EH (cell line): ENCODE data around the gene CEP70.
"Not testable (repeated sequence)": the region's sequence is repeated elsewhere in the genome, so short reads cannot be mapped to it uniquely, and the experiment has no call there.

Source experiments
- DNase-seq: peaks from one replicate; pipeline ENCODE4 v3.0.0-alpha.2; 2015; ENCODE audit warnings: low read depth

CEP70 gene

DNA sequence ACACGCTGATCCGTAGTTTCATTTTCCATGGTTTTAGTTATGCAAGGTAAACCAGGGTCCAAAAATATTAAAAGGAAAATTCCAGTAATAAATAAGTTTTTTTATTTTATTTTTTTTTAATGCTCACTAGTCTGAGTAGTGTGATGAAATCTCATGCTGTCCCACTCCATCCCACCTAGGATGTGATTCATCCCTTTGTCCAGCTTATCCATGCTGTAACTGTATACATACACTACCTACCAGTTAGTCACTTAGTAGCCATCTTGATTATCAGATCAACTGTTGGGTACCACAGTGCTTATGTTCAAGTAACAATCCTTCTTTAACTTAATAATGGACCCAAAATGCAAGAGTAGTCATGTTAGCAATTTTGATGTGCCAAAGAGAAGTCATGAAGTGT lies 84.5 kb downstream of the CEP70 start:
- DNase-seq = no peak

DNA sequence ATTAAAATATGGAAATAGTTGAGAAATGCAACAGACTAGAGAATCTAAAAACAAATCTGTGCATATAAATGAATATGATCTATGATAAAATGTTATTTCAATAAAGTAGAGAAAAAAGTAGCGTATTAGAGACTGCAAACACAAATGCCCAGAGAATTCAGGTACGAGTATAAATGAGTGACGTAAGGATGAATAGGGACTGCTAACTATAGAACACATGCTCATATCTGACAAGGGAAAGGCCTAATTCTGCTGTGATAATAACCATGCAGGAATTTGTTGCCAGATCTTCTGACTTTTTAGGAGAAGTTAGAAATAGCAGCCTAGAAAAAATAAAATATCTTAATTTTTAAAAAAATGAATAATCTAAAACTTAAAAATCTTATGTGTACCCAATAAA lies 86.5 kb downstream of the CEP70 start:
- no peak for DNase-seq

DNA sequence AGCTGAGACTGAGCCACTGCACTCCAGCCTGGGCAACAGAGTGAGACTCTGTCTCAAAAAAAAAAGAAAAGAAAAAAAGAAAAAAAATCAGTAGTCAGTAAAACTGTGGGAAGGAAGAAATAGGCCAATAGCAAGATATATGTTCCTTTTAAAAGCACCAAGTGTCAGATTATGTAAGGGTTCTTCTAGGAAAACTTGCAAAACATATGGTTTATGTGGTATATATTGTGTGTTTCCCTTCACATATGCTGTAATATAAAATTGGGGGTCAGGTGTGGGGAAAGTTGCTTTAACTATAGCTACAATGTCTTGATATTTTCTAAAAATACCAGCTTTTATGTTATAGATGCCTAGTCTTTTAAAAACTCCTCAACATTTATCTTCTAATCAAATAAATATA lies 95.1 kb downstream of the CEP70 start:
- no peak for DNase-seq

DNA sequence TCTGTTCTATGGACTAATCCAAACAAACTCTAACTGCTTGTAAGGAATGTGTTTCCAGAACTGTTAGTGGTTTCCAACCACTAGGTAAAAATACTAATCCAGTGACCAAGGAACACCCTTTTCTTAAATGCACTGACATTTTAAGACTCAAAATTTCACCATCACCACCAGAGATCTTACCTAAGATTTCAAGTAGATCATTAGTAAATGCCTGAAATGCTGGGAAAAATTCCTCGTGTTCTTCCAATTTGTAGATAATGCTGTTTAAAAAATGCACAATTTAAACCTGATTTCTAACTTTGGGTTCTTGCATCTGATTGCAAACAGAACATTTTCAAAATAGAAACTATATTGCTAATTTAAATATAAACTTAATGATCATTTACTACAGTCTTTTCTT lies 96.2 kb downstream of the CEP70 start:
- DNase-seq = peak; percentile 39

DNA sequence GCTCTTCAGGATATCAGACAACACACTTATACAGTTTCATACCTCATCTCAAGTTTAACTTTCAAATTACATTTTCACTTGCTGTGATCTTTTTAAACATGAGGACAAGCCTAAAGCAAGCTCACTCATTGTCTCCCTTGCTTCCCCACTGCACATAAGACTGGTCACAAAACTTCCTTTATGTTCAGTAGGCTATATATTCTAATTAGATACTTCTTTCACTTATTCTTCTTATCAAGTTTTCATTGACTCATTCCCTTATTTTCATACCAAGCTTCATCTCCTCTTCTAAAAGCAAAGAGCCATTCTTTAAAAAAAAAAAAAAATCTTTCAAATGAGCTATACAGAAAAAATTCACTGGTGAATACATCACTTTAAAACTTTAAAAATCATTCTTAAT lies 97.0 kb downstream of the CEP70 start:
- DNase-seq = no peak

DNA sequence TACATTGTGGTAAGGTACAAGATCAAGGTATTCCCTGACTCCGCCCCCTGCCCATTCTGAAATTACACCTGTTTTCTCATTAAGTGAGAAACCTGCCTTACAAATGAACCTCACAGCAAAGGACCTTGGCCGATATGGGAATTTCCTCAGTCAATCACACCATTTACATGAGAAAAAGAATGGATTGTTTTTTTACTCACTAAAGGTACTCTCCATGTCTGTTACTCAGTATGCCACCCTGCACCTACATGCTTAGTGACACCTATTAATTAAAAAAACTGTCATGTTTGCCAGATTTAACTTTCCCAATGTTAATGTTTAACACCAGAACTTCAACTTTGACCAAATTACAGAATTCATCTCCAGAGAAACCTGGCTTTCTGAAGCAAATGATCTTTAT lies 97.6 kb downstream of the CEP70 start:
- no peak for DNase-seq

DNA sequence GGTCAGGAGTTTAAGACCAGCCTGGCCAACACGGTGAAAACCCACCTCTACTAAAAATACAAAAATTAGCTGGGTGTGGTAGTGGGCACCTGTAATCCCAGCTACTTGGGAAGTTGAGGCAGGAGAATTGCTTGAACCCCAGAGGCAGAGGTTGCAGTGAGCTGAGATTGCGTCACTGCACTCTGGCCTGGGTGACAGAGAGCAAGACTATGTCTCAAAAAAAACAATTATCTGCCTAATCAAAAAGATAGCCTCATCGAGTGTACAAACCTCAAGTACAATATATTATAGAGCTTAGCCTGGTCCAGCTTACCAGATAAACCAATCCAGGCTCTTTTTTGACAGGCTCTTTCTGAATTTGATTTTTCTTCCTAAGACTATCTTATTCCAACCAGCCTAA lies 98.4 kb downstream of the CEP70 start:
- not testable (repeated sequence) for DNase-seq

DNA sequence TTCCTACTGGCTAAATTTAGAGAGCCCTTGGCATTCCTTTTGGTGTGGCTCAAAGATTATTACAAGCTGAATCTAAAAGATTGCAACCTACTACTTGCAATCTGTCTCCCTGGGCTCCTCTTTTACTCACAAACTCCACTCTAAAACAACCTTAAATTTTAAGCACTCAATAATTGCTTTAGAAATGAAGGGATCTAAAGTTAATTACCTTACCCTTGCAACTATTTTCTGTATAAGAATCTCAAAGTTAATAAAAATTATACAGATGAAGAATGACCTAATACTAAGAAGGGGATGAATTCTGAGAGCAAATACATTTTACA lies 99.5 kb downstream of the CEP70 start:
- no peak for DNase-seq

DNA sequence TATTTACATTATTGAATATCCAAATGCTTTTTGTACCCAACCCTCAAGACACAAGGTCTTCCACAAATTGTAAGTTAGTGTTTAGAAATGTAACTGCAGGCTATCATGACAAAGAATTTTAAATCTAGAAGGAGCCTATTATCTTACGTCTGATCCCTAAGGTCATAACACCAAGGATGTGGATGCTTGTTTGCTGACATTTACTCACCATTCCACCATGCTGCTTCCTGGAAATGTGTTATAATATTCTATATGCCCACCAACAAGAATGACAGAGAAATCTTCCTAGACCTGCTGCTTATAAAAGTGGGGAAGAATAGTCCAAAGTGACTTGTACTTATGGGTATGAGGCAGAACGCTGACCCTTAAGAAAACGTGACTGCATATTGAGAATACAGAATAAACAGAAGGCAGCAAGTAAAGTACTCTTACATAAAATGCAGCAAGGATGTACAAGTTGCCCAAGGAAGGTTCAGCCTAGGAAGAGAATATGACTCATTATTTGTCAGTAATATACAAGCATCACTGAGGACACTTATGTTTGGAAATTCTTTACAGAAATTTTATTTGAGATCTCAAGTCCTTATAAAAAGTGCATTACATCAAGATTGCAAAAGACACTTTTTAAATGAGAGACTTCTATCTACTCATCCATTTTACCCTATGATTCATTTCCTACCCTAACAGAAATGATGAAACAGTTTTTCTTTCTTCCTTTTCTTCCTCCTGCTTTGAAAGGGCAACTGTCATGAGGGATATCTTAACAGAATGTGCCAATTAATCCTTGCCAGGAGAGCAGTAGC lies 100.1 kb downstream of the CEP70 start:
- peak; percentile 92 for DNase-seq

DNA sequence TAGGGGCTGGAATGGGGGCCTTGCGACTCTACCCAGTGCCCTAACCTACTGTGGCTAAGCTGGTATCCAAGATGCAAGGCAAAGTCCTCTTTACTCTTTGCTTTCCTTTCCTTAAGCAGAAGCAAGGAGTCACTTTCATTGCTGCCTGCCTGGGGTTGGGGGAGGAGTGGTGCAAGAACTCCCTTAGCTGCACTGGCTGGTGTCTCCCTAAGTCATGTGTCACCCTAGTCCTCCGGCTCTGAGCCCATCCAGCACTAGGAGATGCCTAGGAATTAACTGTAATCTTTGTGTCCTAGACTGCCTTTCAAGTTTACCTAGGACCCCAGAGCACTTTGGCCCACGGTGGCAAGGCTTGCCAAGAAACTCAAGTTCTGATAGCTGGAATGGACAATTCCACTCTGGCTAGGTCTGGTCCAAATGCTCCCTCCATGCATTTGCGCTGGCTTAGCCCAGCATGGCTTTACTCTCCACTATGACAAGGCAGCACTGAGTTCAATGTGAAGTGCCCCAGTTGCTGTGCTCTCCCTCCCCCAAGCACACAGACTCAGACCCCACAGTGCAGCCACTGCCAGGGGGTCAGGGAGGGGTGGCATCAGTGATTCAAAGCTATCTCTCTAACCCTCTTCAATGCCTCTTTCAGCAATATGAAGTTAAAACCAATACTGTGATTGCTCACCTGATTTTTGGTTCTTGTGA lies 100.9 kb downstream of the CEP70 start:
- DNase-seq = no peak

DNA sequence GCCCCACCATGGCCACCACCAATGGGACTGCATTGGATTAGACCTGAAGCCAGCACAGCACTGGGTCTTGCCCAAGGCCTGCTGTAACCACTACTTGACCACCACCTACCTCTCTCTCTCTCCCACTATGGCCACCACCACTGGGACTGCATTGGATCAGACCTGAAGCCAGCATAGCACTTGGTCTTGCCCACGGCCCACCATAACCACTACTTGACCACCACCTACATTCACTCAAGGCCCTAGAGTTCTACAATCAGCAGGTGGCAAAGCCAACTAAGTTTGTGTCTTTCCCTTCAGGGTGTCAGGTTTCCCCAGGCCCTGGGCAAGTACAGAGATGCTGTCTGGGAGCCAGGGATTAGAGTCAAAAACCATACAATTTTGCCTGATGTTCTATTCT lies 102.1 kb downstream of the CEP70 start:
- no peak for DNase-seq

DNA sequence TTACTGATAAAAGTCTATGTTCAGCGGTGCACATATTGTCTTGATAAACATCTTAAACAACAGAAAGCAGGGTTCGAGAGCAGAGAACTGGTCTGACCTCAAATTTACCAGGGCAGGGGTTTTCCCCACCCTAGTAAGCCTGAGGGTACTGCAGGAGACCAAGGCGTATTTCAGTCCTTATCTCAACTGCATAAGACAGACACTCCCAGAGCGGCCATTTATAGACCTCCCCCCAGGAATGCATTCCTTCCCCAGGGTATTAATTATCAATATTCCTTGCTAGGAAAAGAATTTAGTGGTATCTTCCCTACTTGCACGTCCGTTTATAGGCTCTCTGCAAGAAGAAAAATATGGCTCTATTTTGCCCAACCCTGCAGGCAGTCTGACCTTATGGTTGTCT lies 107.5 kb downstream of the CEP70 start:
- DNase-seq = not testable (repeated sequence)

DNA sequence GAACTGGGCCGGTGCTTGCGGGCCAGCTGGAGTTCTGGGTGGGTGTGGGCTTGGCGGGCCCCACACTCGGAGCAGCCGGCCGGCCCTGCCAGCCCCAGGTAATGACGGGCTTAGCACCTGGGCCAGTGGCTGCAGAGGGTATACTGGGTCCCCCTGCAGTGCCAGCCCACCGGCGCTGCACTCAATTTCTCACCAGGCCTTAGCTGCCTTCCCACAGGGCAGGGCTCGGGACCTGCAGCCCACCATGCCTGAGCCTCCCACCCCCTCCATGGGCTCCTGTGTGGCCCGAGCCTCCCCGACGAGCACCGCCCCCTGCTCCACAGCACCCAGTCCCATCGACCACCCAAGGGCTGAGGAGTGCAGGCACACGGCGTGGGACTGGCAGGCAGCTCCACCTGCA lies 109.4 kb downstream of the CEP70 start:
- not testable (repeated sequence) for DNase-seq

DNA sequence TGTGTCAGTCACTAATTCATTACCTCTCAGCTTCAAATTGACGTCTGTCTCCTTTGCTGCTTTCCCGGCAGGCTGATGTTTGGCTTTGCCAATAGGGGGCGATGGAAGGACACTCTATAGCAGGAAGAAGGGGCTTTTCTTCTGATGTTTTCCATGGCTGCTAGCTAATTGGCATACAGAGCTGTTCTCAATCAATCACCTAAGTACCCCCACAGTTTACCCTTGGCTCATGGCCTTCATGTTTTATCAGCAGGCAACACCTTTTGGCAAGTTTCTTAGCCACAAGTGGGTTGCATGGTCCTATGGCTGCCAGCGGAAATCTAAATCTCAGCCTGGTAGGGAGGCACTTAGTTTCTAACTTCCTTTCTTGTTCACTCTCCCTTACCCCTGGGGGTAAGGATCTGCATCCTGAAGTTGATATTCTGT lies 114.6 kb downstream of the CEP70 start:
- DNase-seq = peak; percentile 54

DNA sequence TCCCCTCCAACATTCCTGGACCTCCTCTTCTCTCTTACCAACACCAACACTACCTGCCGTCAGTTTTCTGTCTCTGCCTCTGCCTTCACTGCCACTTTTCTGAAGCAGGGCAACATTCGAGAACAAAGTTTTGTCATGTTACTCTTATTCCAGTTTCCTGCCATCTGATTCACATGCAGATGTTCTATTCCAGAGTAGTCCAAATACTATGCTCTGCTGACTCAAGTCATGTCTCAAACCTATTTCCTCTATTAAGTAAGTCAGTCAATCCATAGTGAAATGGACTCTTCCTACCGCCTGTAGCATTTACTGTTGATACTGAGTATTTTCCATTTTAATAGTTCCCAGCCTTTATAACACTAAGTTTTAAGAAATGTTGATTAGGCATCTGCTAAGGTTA lies 116.3 kb downstream of the CEP70 start:
- DNase-seq = no peak

DNA sequence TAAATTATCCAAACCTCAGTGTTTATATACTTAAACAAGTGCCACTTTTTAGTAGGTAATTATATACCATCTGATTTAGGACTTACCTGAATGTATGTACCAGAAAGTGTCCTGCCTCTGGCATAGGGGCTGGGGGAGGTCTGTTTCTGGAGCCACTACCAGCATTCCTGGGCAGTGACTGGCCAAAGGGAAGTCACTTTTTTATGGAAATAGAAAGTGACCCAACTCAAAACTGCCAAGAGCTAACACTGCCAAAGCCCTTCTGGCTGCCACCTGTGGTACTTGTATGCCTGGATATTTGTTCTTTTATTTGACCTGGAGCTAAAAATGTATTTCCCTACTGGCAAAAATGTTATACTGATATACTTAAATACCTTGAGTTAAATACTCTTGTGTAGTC lies 116.9 kb downstream of the CEP70 start:
- no peak for DNase-seq

DNA sequence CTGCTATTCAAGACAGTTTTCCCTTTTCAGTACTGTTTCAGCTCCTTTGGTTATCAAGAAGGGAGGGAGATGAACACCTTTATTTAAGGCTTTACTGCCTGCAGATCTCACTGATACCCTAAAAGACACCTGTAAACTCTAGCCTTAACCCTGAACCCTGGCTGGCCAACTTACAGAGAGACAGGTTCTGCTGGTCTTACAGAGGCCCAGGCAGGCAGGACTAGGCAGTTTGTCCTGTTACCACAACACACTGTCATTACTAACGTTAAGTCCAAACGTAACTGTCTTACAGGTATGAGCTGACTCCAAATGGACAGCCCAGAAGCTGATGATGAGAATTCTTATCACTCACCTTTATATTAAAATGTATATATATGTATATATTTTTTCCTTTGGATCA lies 117.5 kb downstream of the CEP70 start:
- no peak for DNase-seq

DNA sequence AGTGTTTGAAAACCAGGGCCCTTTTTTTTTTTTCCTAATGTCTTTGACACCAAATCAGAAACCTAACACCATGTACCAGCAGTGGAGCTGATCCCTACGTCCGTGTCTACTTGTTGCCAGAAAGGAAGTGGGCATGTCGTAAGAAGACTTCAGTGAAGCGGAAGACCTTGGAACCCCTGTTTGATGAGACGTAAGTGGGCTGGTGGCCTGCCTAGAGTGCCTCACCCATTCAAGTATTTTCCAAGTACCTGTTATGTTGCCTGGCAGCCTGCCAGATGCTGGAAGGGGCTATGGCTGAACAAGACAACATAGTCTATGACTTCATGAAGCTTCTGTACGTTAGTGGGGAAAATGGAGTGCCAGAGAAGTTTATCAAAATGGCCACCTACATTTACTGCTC lies 119.9 kb downstream of the CEP70 start:
- no peak for DNase-seq

DNA sequence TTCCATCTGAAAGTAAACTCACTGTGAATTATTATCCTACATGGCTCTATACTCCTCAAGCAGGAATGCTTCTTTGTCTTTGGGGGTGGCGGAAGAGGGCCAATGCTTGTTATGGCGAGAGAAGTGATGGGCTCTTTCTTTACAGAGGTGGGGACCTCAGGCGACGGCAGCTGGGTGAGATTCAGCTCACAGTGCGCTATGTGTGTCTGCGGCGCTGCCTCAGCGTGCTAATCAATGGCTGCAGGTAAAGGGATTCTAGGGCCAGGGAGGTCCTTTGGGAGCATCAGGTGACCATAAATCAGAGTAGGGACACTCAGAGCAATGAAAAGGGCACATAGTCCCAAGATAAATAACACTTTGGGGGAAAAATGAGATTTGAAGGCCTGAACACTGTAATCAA lies 120.7 kb downstream of the CEP70 start:
- no peak for DNase-seq

DNA sequence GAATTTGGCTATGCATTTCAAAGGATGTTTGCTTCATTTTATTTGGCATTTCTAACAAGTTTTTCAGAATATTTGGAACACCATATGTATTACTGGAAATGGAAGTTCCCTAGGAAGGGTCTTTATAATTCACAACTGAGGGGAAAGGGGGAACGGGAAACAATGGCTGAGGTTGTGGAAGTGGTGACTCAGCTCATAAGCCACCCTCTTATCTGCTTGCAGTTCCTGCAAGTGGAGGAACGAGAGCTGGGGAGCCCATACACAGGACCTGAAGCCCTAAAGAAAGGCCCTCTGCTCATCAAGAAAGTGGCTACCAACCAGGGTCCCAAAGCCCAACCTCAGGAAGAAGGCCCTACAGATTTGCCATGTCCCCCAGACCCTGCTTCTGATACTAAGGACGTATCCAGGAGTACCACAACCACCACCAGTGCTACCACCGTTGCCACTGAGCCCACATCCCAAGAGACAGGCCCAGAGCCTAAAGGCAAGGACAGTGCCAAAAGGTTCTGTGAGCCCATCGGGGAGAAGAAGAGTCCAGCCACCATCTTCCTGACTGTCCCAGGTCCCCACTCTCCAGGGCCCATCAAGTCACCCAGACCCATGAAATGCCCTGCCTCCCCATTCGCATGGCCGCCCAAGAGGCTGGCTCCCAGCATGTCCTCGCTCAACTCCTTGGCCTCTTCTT lies 121.8 kb downstream of the CEP70 start:
- DNase-seq = no peak

DNA sequence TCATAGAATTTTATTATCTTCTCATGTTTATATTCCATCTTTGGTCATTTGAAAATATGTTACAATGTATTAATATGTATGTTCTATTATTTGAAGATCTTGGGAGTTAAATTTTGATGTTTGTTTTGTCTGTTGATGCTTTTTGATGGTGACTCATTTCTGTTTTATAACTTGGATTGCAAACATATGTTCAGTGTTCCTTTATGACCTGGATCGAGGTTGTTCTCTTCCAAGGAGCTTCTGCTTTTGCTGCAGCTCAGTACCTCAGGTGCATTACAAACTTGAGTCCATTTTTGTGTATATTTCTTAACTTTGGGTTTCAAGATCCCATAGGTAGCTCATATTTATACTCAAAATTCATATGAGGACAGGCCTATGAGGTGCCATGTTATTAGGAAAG lies 122.6 kb downstream of the CEP70 start:
- no peak for DNase-seq

DNA sequence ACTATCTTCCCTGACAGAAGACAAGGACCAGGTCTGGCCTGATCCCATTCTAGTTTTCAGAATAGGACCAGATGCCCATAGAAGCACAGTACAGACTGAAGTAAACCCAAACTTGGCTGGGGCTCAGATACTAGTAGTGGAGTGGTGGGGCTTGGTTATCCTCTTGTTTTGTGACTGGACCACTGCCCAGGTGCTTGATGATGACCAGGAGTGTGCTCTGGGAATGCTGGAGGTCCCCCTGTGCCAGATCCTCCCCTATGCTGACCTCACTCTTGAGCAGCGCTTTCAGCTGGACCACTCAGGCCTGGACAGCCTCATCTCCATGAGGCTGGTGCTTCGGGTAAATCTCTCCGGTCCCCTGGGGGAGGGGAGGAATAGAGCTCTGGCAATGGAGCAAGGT lies 123.4 kb downstream of the CEP70 start:
- DNase-seq = no peak

DNA sequence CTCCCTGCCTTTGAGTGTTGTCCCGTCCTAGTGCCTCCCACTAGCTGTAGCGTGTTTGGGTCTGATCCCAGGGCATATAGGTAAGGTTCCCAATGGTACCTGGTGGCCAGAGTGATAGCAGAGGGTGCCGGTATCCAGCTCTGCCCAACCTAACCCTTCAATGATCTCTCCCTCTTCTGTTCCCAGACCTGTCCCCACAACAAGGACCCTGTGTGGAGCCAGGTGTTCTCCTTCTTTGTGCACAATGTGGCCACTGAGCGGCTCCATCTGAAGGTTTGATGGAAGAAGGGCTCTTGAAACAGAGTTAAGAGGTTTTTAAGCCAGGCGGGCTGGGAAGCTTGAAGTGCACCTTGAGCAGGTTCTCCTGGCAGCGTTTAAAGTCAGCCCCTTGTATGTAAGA lies 124.2 kb downstream of the CEP70 start:
- no peak for DNase-seq
